Neural progenitor cell (in vitro differentiated cells): ENCODE measurements around the gene ERMAP. TPM values are rescaled to one million over a fixed set of nuclear protein-coding genes. Genes with fewer than 3 reads are reported as not detected.

Experiments used
- DNase-seq: peaks from one replicate; pipeline ENCODE4 v3.0.0-alpha.2; 2016; ENCODE audit warnings: low spot score
- H2AFZ ChIP-seq: fragments of 200-600 bp; sonication (generic); replicated peaks from 2 replicates; pipeline ENCODE4 v1.6.1; 2016; ENCODE audit warnings: antibody characterized with exemption
- H3F3A ChIP-seq: fragments of 200-600 bp; sonication (generic); 2 replicates; pipeline ENCODE4 v1.6.1; 2016; ENCODE audit warnings: antibody characterized with exemption, low read depth
- H3K27ac ChIP-seq: fragments of 200-600 bp; sonication (generic); 2 replicates; pipeline ENCODE4 v1.5.1; 2016; ENCODE audit warnings: mild to moderate bottlenecking
- H3K27me3 ChIP-seq: fragments of 200-600 bp; sonication (generic); 2 replicates; pipeline ENCODE4 v1.6.1; 2016; ENCODE audit warnings: mild to moderate bottlenecking, moderate library complexity
- H3K36me3 ChIP-seq: fragments of 200-600 bp; sonication (generic); 2 replicates; pipeline ENCODE4 v1.5.1; 2016
- H3K4me1 ChIP-seq: fragments of 200-600 bp; sonication (generic); 2 replicates; pipeline ENCODE4 v1.6.1; 2016; ENCODE audit warnings: mixed run types
- H3K4me2 ChIP-seq: fragments of 200-600 bp; sonication (generic); 2 replicates; pipeline ENCODE4 v1.6.1; 2016
- H3K4me3 ChIP-seq: fragments of 200-600 bp; sonication (generic); 2 replicates; pipeline ENCODE4 v1.5.1; 2016
- H3K79me2 ChIP-seq: fragments of 200-600 bp; sonication (generic); 2 replicates; pipeline ENCODE4 v1.6.1; 2016; ENCODE audit warnings: low read depth
- H3K9ac ChIP-seq: fragments of 200-600 bp; sonication (generic); 2 replicates; pipeline ENCODE4 v1.6.1; 2016
- H3K9me3 ChIP-seq: fragments of 200-600 bp; sonication (generic); 2 replicates; pipeline ENCODE4 v1.5.1; 2016; ENCODE audit warnings: low read depth
- H4K20me1 ChIP-seq: fragments of 200-600 bp; sonication (generic); 2 replicates; pipeline ENCODE4 v1.6.1; 2016; ENCODE audit warnings: low read depth
- H3K27ac Mint-ChIP-seq: 3 replicates; pipeline ENCODE4 v1.8.0; 2021; ENCODE audit warnings: mixed read lengths
- H3K27me3 Mint-ChIP-seq: 2 replicates; pipeline ENCODE4 v1.8.0; 2022; ENCODE audit warnings: low read depth, mild to moderate bottlenecking, inconsistent platforms, moderate library complexity, mixed read lengths; ENCODE audit not compliant: insufficient read depth
- H3K36me3 Mint-ChIP-seq: 3 replicates; pipeline ENCODE4 v1.8.0; 2021; ENCODE audit warnings: mixed read lengths
- H3K4me1 Mint-ChIP-seq: 3 replicates; pipeline ENCODE4 v1.8.0; 2021; ENCODE audit warnings: mixed read lengths
- H3K4me3 Mint-ChIP-seq: 3 replicates; pipeline ENCODE4 v1.8.0; 2021; ENCODE audit warnings: mild to moderate bottlenecking, moderate library complexity, mixed read lengths
- H3K9me3 Mint-ChIP-seq: 3 replicates; pipeline ENCODE4 v1.8.0; 2020; ENCODE audit warnings: mixed read lengths
- CTCF ChIP-seq: fragments of 200-600 bp; sonication (generic); IDR thresholded peaks from 2 replicates; pipeline ENCODE4 v1.5.1; 2017; ENCODE audit warnings: antibody characterized with exemption, mild to moderate bottlenecking
- EZH2 ChIP-seq: fragments of 200-600 bp; sonication (generic); IDR thresholded peaks from 2 replicates; pipeline ENCODE4 v1.6.1; 2017; ENCODE audit warnings: antibody characterized with exemption, mild to moderate bottlenecking, moderate library complexity
- EZH2phosphoT487 ChIP-seq: fragments of 200-600 bp; sonication (generic); IDR thresholded peaks from 2 replicates; pipeline ENCODE4 v1.6.1; 2017; ENCODE audit warnings: antibody characterized with exemption
- total RNA-seq: library from RNA; depleted of rRNA; stranded (reverse); fragments of >200 nt; gene quantifications from 2 replicates; pipeline ENCODE4 v1.2.3, GENCODE V29; 2015; ENCODE audit warnings: low replicate concordance

Gene ERMAP
- total RNA-seq, 1 donor from 2014 or later, result 2.2 TPM

GRCh38 chr1:42786097-42786496, 30.8 kb upstream of the ERMAP start:
- no peak for DNase-seq
- H3K9ac ChIP-seq, result no peak overlapping the region
- H3K36me3 Mint-ChIP-seq, result peaks cover 12% of the 10 kb centered on the region
- no peaks in the 10 kb centered on the region for H3K9me3 Mint-ChIP-seq
- peak overlapping the region; percentile 20 for H3K27ac Mint-ChIP-seq
- no peaks in the 10 kb centered on the region for H3K9me3 ChIP-seq
- no peaks in the 10 kb centered on the region for H3K4me1 ChIP-seq
- no peaks in the 10 kb centered on the region for H3K79me2 ChIP-seq
- no peak overlapping the region for H3K4me3 Mint-ChIP-seq
- H3K4me1 Mint-ChIP-seq, result no peaks in the 10 kb centered on the region
- no peaks in the 10 kb centered on the region for H3F3A ChIP-seq
- H3K27me3 Mint-ChIP-seq, result peaks cover 4% of the 10 kb centered on the region
- no peak overlapping the region for H3K4me2 ChIP-seq
- no peaks in the 10 kb centered on the region for H4K20me1 ChIP-seq
- no peak overlapping the region for H3K27ac ChIP-seq
- H3K27me3 ChIP-seq, result no peaks in the 10 kb centered on the region
- TF ChIP-seq CTCF (no peak), EZH2phosphoT487 (no peak), EZH2 (no peak)
- H3K4me3 ChIP-seq, result no peak overlapping the region
- H2AFZ ChIP-seq, result no peak overlapping the region
- no peaks in the 10 kb centered on the region for H3K36me3 ChIP-seq

GRCh38 chr1:42788021-42788420, 28.9 kb upstream of the ERMAP start:
- Histone ChIP-seq H3K27ac (no peak overlapping the region), H3K36me3 (no peaks in the 10 kb centered on the region), H3K9me3 (no peaks in the 10 kb centered on the region), H3K27me3 (no peaks in the 10 kb centered on the region), H3K4me3 (no peak overlapping the region), H3K4me1 (no peaks in the 10 kb centered on the region), H3F3A (no peaks in the 10 kb centered on the region), H4K20me1 (no peaks in the 10 kb centered on the region), H2AFZ (no peak overlapping the region), H3K4me2 (no peak overlapping the region), H3K9ac (no peak overlapping the region), H3K79me2 (no peaks in the 10 kb centered on the region)
- TF ChIP-seq EZH2phosphoT487 (no peak), CTCF (no peak), EZH2 (no peak)
- peaks cover 8% of the 10 kb centered on the region for H3K36me3 Mint-ChIP-seq
- peak overlapping the region; percentile 30 for H3K27ac Mint-ChIP-seq
- peaks cover 7% of the 10 kb centered on the region for H3K27me3 Mint-ChIP-seq
- no peak for DNase-seq
- H3K4me1 Mint-ChIP-seq, result peaks cover under 1% of the 10 kb centered on the region
- H3K4me3 Mint-ChIP-seq, result no peak overlapping the region
- no peaks in the 10 kb centered on the region for H3K9me3 Mint-ChIP-seq

- DNase-seq, result no peak
- Mint-ChIP-seq H3K36me3 (no peaks in the 10 kb centered on the region), H3K27ac (no peak overlapping the region), H3K27me3 (peaks cover 5% of the 10 kb centered on the region), H3K9me3 (no peaks in the 10 kb centered on the region), H3K4me1 (peaks cover 3% of the 10 kb centered on the region), H3K4me3 (no peak overlapping the region)
- Histone ChIP-seq H3K27ac (no peak overlapping the region), H3K4me3 (no peak overlapping the region), H2AFZ (no peak overlapping the region), H3K4me1 (no peaks in the 10 kb centered on the region), H3K79me2 (no peaks in the 10 kb centered on the region), H3F3A (no peaks in the 10 kb centered on the region), H3K4me2 (no peak overlapping the region), H3K9me3 (no peaks in the 10 kb centered on the region), H3K9ac (no peak overlapping the region), H4K20me1 (no peaks in the 10 kb centered on the region), H3K36me3 (no peaks in the 10 kb centered on the region), H3K27me3 (no peaks in the 10 kb centered on the region)
- TF ChIP-seq EZH2phosphoT487, result no peak
- no peak for TF ChIP-seq EZH2
- TF ChIP-seq CTCF, result no peak
Observed at GRCh38 chr1:42793824-42794223, 23.1 kb upstream of the ERMAP start.
